NCI-H2227 treated with DMSO at 0.1 percent for 48 hours (cell line): Measurements from ENCODE around the gene KRT23.
A peak's percentile ranks its signal among the peaks of the same experiment; 100 is the strongest.

ENCODE experiments used
- DNase-seq: peaks from one replicate; lab custom pipeline; 2025; lab: John Stamatoyannopoulos, UW

KRT23 gene

GRCh38 chr17:40909755-40910154 is 27.7 kb downstream of the KRT23 start:
- no peak for DNase-seq

GRCh38 chr17:40909351-40909750 is 28.1 kb downstream of the KRT23 start:
- peak; percentile 71 for DNase-seq

- no peak for DNase-seq
These were observed 30.8 kb downstream of the KRT23 start for GRCh38 chr17:40906613-40907012.

GRCh38 chr17:40905370-40905769 is 32.1 kb downstream of the KRT23 start:
- no peak for DNase-seq

GRCh38 chr17:40903129-40903847 is 34.2 kb downstream of the KRT23 start:
- DNase-seq, result no peak

- DNase-seq, result no peak
These were observed 34.9 kb downstream of the KRT23 start for GRCh38 chr17:40902498-40902897.

GRCh38 chr17:40901981-40902474 is 35.4 kb downstream of the KRT23 start:
- no peak for DNase-seq

GRCh38 chr17:40900809-40901356 is 36.6 kb downstream of the KRT23 start:
- DNase-seq, result no peak

- DNase-seq, result no peak
These were observed 40.5 kb downstream of the KRT23 start for GRCh38 chr17:40896916-40897455.

GRCh38 chr17:40895106-40895730 is 42.2 kb downstream of the KRT23 start:
- DNase-seq, result no peak

- no peak for DNase-seq
These were observed 49.2 kb downstream of the KRT23 start for GRCh38 chr17:40888196-40888720.

GRCh38 chr17:40886090-40886489 is 51.4 kb downstream of the KRT23 start:
- no peak for DNase-seq

- no peak for DNase-seq
These were observed 52.5 kb downstream of the KRT23 start, which contains the start of gene KRT20 for GRCh38 chr17:40884708-40885512. TSS of gene KRT20 (minus strand) at chr17:40885242. CDS start at chr17:40885185, 57 bp downstream.

- DNase-seq, result no peak
These were observed 53.7 kb downstream of the KRT23 start for GRCh38 chr17:40883626-40884334.

- DNase-seq, result no peak
These were observed 54.4 kb downstream of the KRT23 start for GRCh38 chr17:40883031-40883430.

GRCh38 chr17:40879026-40879425 is 58.4 kb downstream of the KRT23 start:
- DNase-seq, result no peak

GRCh38 chr17:40878044-40878443 is 59.4 kb downstream of the KRT23 start:
- DNase-seq, result no peak

- DNase-seq, result no peak
These were observed 63.6 kb downstream of the KRT23 start for GRCh38 chr17:40873801-40874200.

GRCh38 chr17:40873255-40873654 is 64.2 kb downstream of the KRT23 start:
- no peak for DNase-seq
